HPDE6-E6E7 (cell line): ENCODE data around the gene NSMCE1.
"Not testable (repeated sequence)": the region's sequence is repeated elsewhere in the genome, so short reads cannot be mapped to it uniquely, and the experiment has no call there.

Experiments used
- DNase-seq: peaks from one replicate; pipeline ENCODE4 v3.0.0; 2011; ENCODE audit warnings: missing footprints; ENCODE audit errors: extremely low spot score

Gene NSMCE1

DNA sequence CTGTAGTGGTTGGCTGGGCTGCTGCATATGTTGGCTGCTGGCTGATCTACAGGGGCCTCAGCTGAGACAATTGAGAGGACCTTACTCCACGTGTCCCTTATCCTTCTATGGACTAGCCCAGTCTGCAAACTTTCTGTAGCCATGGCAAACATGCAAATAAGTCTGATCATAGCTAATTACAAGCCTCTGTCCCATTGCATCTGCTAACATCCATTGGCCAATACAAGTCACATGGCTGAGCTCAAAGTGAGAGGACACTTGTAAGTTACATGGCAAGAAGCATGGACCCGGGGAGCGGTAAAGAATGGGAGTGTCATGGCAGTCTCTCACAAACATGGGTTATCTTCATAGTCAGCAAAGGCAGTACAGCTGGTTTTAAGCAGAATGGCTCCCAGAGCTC, 33.6 kb upstream of the NSMCE1 start:
- no peak for DNase-seq

- no peak for DNase-seq
These were observed 32.8 kb upstream of the NSMCE1 start for GRCh38 chr16:27301236-27301861.

- no peak for DNase-seq
These were observed 29.6 kb upstream of the NSMCE1 start for GRCh38 chr16:27298132-27298531.

DNA sequence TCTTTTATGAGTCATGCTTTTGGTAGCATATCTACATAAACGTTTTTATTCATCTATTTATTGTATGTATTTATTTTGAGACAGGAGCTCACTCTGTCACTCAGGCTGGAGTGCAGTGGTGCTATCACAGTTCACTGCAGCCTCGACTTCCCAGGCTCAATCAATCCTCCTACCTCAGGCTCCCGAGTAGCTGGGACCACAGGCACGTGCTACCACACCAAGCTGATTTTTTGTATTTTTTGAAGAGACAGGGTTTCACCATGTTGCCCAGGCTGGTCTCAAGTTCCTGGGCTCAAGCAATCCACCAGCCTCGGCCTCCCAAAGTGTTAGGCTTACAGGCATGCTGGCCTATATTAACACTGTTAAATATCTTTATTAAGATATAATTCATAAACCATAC, 24.8 kb upstream of the NSMCE1 start:
- DNase-seq: no peak

- no peak for DNase-seq
These were observed 23.2 kb upstream of the NSMCE1 start for GRCh38 chr16:27291722-27292240.

DNA sequence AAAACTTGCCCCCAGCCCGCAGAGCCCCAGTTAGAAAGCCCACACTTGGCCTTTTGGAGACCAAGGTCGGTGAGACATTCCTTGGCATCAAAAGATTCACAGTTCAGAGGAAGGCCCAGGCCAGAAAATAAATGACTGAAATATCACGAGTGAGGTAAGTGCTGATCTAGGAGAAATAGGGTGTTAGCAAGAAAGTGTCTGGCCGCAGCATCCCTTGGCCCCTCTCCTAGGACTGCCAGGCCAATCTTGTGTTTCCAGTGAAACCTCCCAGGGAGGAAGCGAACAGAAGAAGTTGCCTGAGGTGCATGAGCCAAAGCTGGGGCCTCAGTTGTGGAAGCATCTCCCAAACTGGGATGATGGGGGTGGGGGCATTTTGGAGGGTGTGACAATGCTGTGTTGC, 22.5 kb upstream of the NSMCE1 start:
- no peak for DNase-seq

DNA sequence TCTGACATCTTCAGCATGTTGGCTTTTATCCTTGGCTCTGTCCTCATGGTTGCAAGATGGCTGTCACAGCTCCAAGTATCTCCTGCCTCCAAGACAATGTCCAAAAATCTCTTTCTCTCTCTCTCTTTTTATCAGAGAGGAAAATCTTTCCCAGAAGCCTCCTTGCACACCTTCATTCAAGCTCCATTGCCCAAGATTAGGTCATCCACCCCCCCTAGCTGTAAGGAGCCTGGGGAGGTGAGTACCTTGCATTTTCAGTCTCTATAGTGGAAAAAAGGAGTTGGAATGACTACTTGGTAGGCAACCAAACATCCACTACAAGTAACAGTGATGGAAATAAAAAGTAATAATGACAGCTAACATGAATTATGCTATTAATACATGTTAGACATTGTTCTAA, 22.0 kb upstream of the NSMCE1 start:
- no peak for DNase-seq

- DNase-seq: no peak
These were observed 21.1 kb upstream of the NSMCE1 start for GRCh38 chr16:27289669-27290068.

DNA sequence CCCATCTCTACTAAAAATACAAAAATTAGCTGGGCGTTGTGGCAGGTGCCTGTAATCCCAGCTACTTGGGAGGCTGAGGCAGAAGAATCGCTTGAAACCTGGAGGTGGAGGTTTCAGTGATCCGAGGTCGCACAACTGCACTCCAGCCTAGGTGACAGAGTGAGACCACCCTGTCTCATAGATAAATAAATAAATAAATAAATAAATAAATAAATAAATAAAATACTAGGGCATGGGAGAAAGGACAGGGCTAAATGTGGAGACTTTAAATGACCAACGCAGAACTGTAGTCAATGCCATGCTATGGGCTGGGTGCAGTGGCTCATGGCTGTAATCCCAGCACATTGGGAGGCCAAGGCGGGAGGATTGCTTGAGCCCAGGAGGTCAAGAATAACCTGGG, 19.7 kb upstream of the NSMCE1 start:
- DNase-seq: not testable (repeated sequence)

- DNase-seq: no peak
These were observed 19.3 kb upstream of the NSMCE1 start for GRCh38 chr16:27287887-27288286.

GRCh38 chr16:27287051-27287811, 18.7 kb upstream of the NSMCE1 start:
- DNase-seq: no peak

DNA sequence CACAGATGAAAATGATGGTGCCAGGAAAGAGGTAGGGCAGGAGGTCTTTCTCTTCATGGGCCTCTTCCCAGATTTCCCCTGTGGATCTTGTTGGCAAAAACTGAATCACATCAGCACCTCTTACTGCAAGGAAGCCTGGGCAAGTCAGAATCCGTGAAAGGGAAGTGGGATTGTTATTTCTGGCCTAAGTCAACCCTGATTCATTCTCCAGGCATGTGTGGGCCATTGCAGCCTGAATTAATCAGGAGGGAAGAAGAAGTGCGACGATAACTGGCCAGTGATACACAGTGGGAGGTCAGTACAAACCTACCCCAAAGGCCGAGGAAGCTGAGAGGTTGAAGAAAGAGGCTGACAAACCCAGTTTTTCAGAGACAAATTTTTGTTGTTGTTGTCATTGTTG, 17.9 kb upstream of the NSMCE1 start:
- peak; percentile 93 for DNase-seq

GRCh38 chr16:27285676-27286196, 17.2 kb upstream of the NSMCE1 start:
- DNase-seq: no peak

GRCh38 chr16:27284865-27285675, 16.5 kb upstream of the NSMCE1 start:
- no peak for DNase-seq

DNA sequence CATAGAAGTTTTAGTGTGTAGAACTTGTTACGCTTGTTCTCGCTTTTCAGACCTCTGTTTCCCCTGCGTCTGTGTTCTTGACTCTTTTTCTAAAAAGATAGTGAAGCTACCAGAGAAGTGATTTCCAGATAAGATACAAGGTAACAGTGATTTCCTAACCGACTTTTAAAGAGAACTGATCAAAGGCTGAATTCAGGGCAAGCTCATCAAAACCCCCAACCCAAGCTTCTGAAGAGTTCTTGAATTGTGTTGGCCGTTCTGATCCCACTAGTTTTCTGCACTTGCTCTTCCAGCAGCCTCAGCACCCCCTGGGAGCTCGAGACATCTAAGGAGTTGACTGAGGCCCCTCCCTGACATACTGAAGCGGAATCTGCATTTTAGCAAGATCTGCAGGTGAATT, 12.7 kb upstream of the NSMCE1 start:
- DNase-seq: no peak

DNA sequence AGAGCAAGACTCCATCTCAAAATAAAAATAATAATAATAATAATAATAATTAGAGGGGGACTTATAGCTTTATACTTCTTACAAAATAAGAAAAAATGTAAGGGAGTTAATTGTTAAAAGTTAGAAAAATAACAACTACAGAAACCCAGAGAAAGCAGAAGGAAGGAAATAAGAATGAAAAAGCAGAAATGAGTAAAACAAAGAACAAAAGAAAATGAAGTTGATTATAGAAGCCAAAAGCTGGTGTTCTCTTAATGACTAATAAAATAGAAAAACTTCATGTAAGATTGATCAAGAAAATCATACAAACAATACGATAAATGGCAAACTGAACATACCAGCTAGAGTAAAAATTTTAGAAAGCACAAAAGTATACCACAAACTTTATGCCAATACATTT, 6.8 kb upstream of the NSMCE1 start:
- no peak for DNase-seq

GRCh38 chr16:27274424-27274874, 5.9 kb upstream of the NSMCE1 start:
- not testable (repeated sequence) for DNase-seq

- DNase-seq: no peak
These were observed 5.3 kb upstream of the NSMCE1 start for GRCh38 chr16:27273670-27274423.

- DNase-seq: no peak
These were observed 4.7 kb upstream of the NSMCE1 start for GRCh38 chr16:27273330-27273669.

- not testable (repeated sequence) for DNase-seq
These were observed 4.1 kb upstream of the NSMCE1 start for GRCh38 chr16:27272697-27273096.

- DNase-seq: no peak
These were observed 3.5 kb upstream of the NSMCE1 start for GRCh38 chr16:27272076-27272475.

- DNase-seq: no peak
These were observed 1.8 kb upstream of the NSMCE1 start for GRCh38 chr16:27270349-27270748.
